Psoas muscle (tissue), 8 donors: ENCODE results near the gene PRM3. TPM values are rescaled to one million over a fixed set of nuclear protein-coding genes. Genes with fewer than 3 reads are reported as not detected.

ENCODE experiments used
- ATAC-seq, 4 donors: fragments of 200-7000 bp; cut with Tn5 transposase; one replicate each; pipeline ENCODE4 v1.9.1; 2020; ENCODE audit warnings: moderate library complexity in 3 of 4, mild to moderate bottlenecking in 2 of 4
- DNase-seq, 2 donors: peaks; one replicate each; pipeline ENCODE4 v3.0.0-alpha.2; 2020
- H3K27ac ChIP-seq: fragments of 200-600 bp; one replicate; pipeline ENCODE4 v1.8.0; 2022
- H3K27me3 ChIP-seq, 3 donors: fragments of 200-600 bp in 1 of 3; one replicate each; pipeline versions ENCODE4 v1.6.1 to v1.8.0; 2013 to 2022; ENCODE audit warnings: low read length in 2 of 3, mild to moderate bottlenecking in 2 of 3, moderate library complexity in 1 of 3; ENCODE audit not compliant: insufficient read depth in 3 of 3
- H3K36me3 ChIP-seq, 2 donors: fragments of 200-600 bp in 1 of 2; one replicate each; pipeline versions ENCODE4 v1.6.1 to v1.8.0; 2013 to 2022; ENCODE audit warnings: low read depth in 1 of 2, mild to moderate bottlenecking in 1 of 2, moderate library complexity in 1 of 2; ENCODE audit not compliant: insufficient read depth in 1 of 2
- H3K4me1 ChIP-seq: fragments of 200-600 bp; one replicate; pipeline ENCODE4 v1.8.0; 2022
- H3K4me3 ChIP-seq: fragments of 200-600 bp; one replicate; pipeline ENCODE4 v1.8.0; 2022; ENCODE audit warnings: mild to moderate bottlenecking
- H3K9me3 ChIP-seq: fragments of 200-600 bp; one replicate; pipeline ENCODE4 v1.8.0; 2022
- CTCF ChIP-seq: fragments of 200-600 bp; IDR thresholded peaks from one replicate; pipeline ENCODE4 v1.8.0; 2022; ENCODE audit warnings: antibody characterized with exemption
- WGBS, 3 donors: extraction: QIAGEN DNeasy Blood & Tissue Kit; methylation state at CpG; one replicate each; pipeline versions ENCODE4 v1.1.6 to v1.1.7; 2013; 5-methylcytosine and 5-hydroxymethylcytosine counted together
- intact Hi-C, 2 donors: fragments of 100-400 bp; cut with DNase I; formaldehyde crosslinking; loops; one replicate each; pipeline versions ENCODE4 v1.11.0 to v1.14.2; 2022
- polyA plus RNA-seq, 3 donors: library from polyadenylated mRNA; stranded (reverse); fragments of 200-250 nt; gene quantifications; one replicate each; pipeline ENCODE4 v1.2.3, GENCODE V29; 2013
- total RNA-seq, 4 donors: library from RNA; stranded (reverse); fragmentation: NEBNext Ultra II Directional in 2 of 4; extraction: Animal tissue kit (Norgen Biotek cat#: 25700) in 2 of 4; gene quantifications; one replicate each; pipeline versions ENCODE4 v1.2.1 to v1.2.4, GENCODE V29; 2021 to 2023
- donor health status: healthy with polysubstance abuse.
- donor health status: DM: no; HTN: no; CAD: no; lungs with moderate emphysema.
- donor health status: Bipolar disorder and iron deficiency.
- donor health status: healthy.
- donor health status: DM: yes; HTN: yes; CAD: no.
- donor health status: DM: no; HTN: no; CAD: no.
- donor health status: DM: no; HTN: no; CAD: no.
- donor health status: DM: yes; HTN: yes; CAD: no.

The PRM3 gene
- total and polyA plus RNA-seq, 7 donors: not detected

DNA sequence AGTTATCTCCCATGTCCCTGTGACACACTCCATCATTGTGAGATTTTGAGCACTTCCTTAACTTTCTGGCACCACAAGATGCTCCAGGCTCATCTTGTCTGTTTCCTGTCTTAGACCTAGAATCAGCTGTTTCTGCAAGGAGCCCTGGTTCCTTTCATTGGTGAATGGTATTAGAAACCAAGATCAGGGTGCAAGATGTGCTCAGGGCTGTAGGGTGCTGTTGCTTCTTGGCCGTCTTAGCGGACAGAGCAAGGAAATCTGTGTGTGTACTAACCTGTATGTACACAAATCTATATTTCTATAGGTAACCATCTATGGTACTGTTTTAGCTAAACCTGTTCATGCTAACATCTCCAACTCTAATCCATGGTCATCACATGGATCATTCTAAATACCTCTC, 15.8 kb upstream of the PRM3 start:
- no peak overlapping the region for H3K4me3 ChIP-seq
- no peak overlapping the region for H3K27ac ChIP-seq
- intact Hi-C loops: no loop called here
- no peaks in the 10 kb centered on the region for H3K9me3 ChIP-seq
- no peak for TF ChIP-seq CTCF
- no peaks in the 10 kb centered on the region for H3K36me3 ChIP-seq
- ATAC-seq (no peak), DNase-seq (no peak)
- WGBS, 3 donors: 96 to 98% (median 98%) methylated on average over 2 of the region's 2 CpGs
- no peaks in the 10 kb centered on the region for H3K27me3 ChIP-seq
- no peaks in the 10 kb centered on the region for H3K4me1 ChIP-seq

- H3K36me3 ChIP-seq: no peaks in the 10 kb centered on the region
- ATAC-seq: no peak
These were observed 12.4 kb upstream of the PRM3 start for GRCh38 chr16:11285842-11286241.

DNA sequence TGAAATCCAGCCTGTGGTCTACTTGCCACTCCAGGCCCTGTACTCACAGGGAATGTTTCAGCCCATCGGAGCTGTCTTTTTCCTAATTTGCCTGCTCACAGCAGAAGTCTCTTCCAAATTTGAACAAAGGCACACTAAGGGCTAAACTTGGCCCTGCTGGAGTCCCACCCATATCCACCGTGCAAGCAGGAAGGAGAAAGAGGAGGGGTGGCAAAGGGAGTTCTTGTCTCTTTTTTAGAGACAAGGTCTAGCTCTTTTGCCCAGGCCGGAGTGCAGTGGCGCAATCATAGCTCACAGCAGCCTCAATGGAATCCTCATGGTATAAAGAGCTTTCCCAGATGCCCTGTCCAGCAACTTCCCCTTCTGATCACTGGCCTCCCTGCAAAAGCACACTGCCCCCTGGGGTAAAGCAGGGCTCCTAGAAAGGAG, 10.4 kb upstream of the PRM3 start:
- no peaks in the 10 kb centered on the region for H3K4me1 ChIP-seq
- H3K4me3 ChIP-seq: no peak overlapping the region
- DNase-seq (no peak), ATAC-seq (no peak)
- TF ChIP-seq CTCF: no peak
- no peak overlapping the region for H3K27ac ChIP-seq
- intact Hi-C loops: no loop called here
- WGBS, 3 donors: 54 to 60% (median 59%) methylated on average over 4 of the region's 4 CpGs
- H3K9me3 ChIP-seq: no peaks in the 10 kb centered on the region
- no peaks in the 10 kb centered on the region for H3K36me3 ChIP-seq
- H3K27me3 ChIP-seq: peaks cover 0 to 5% (median 0%) of the 10 kb centered on the region in 3 donors

More at GRCh38 chr16:11285842-11286241, 12.4 kb upstream of the PRM3 start:
- Histone ChIP-seq H3K9me3 (no peaks in the 10 kb centered on the region), H3K27me3 (peaks cover 0 to 5% (median 0%) of the 10 kb centered on the region in 3 donors), H3K4me1 (no peaks in the 10 kb centered on the region), H3K4me3 (no peak overlapping the region), H3K27ac (no peak overlapping the region)
- 83 to 88% (median 83%) methylated on average over 2 of the region's 2 CpGs for WGBS, 3 donors
- intact Hi-C loops: no loop called here
- no peak for TF ChIP-seq CTCF
- no peak for DNase-seq

- Histone ChIP-seq H3K36me3 (no peaks in the 10 kb centered on the region), H3K4me1 (no peaks in the 10 kb centered on the region), H3K27ac (no peak within 1 kb of the TSS), H3K9me3 (no peaks in the 10 kb centered on the region), H3K27me3 (peaks cover 0 to 5% (median 0%) of the 10 kb centered on the region in 3 donors), H3K4me3 (no peak within 1 kb of the TSS)
- WGBS, 3 donors: 75 to 78% (median 78%) methylated on average over 20 to 25 of the region's 25 CpGs
- DNase-seq (peak in 1 of 2 donors; percentile 6), ATAC-seq (no peak)
- no peak for TF ChIP-seq CTCF
- intact Hi-C loops: no loop called here
These were observed 7.4 kb upstream of the PRM3 start, which contains the start of gene PRM1 for GRCh38 chr16:11280616-11281522. Gene PRM1 (minus strand): TSS chr16:11281330. CDS start chr16:11281238, 92 bp downstream.
